MCF 10A (cell line): ENCODE results near the gene EHMT1. TPM values are rescaled to one million over a fixed set of nuclear protein-coding genes. Genes with fewer than 3 reads are reported as not detected.

Experiments used
- BruUV-seq: library from RNA; stranded (reverse); fragments of 400-500 nt; replicated peaks from 2 replicates; lab custom pipeline; 2021; lab: Mats Ljungman, UMichigan
- CTCF ChIA-PET: fragments of 300-600 bp; sonication (Branson Sonifier 250); formaldehyde crosslinking; extraction: SDS; loops from one replicate; lab custom pipeline; 2021; ENCODE audit warnings: antibody characterized with exemption, inconsistent platforms; lab: Yijun Ruan, JAX
- POLR2A ChIA-PET: fragments of 300-600, 350-650 bp; sonication (Branson Sonifier 250); formaldehyde crosslinking; extraction: SDS; loops from one replicate; lab custom pipeline; 2020; ENCODE audit warnings: antibody characterized with exemption, inconsistent platforms; lab: Yijun Ruan, JAX
- DNase-seq: peaks from one replicate; pipeline ENCODE4 v3.0.0-alpha.2; 2018; ENCODE audit not compliant: unreplicated experiment
- H3K27ac Mint-ChIP-seq: one replicate; pipeline ENCODE4 v1.8.0; 2022; ENCODE audit warnings: mild to moderate bottlenecking, low read depth, mixed read lengths; ENCODE audit not compliant: unreplicated experiment
- H3K27me3 Mint-ChIP-seq: one replicate; pipeline ENCODE4 v1.8.0; 2022; ENCODE audit warnings: mixed read lengths; ENCODE audit not compliant: insufficient read depth, unreplicated experiment
- H3K36me3 Mint-ChIP-seq: one replicate; pipeline ENCODE4 v1.8.0; 2022; ENCODE audit warnings: mild to moderate bottlenecking, moderate library complexity, mixed read lengths; ENCODE audit not compliant: insufficient read depth, unreplicated experiment
- H3K4me1 Mint-ChIP-seq: one replicate; pipeline ENCODE4 v1.8.0; 2022; ENCODE audit warnings: mixed read lengths; ENCODE audit not compliant: insufficient read depth, unreplicated experiment
- H3K4me3 Mint-ChIP-seq: one replicate; pipeline ENCODE4 v1.8.0; 2022; ENCODE audit warnings: mild to moderate bottlenecking, moderate library complexity, mixed read lengths; ENCODE audit not compliant: unreplicated experiment
- H3K9me3 Mint-ChIP-seq: one replicate; pipeline ENCODE4 v1.8.0; 2022; ENCODE audit warnings: mixed read lengths; ENCODE audit not compliant: unreplicated experiment
- intact Hi-C: fragments of 100-400 bp; cut with micrococcal nuclease; formaldehyde crosslinking; loops from 2 replicates; pipeline ENCODE4 v1.14.1; 2022
- total RNA-seq: library from RNA; stranded (reverse); gene quantifications from 2 replicates; pipeline ENCODE4 v1.2.3, GENCODE V29; 2022
- TF ChIP-seq, protein P1 (sequence below): fragments of 200-600 bp; IDR thresholded peaks from one replicate; pipeline ENCODE4 v1.8.0; 2022; ENCODE audit warnings: antibody characterized with exemption, mild to moderate bottlenecking; ENCODE audit not compliant: unreplicated experiment

Gene EHMT1
- total RNA-seq, 1 experiment from 2014 or later, result 79.7 TPM

DNA sequence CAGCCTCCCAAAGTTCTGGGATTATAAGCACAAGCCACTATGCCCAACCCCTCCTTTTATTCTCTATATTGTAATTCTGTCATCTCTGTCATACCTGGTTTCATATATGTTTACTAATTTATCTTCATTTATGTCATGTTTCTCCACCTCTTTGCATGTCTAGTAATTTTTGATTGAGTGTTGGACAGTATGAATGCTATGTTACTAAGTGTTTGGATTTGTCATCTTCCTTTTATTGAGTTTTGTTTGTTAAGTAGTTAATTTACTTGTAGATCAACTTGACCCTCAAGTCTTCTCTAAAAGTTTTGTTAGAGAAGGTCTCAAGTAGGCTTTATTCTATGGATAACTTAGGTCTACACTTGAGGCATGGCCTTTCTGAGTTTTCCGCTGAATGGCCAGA lies 241.6 kb downstream of the EHMT1 start:
- no peak overlapping the region for H3K27ac Mint-ChIP-seq
- peaks cover 21% of the 10 kb centered on the region for H3K27me3 Mint-ChIP-seq
- no peak overlapping the region for H3K4me3 Mint-ChIP-seq
- no peak for DNase-seq
- BruUV-seq, result no TSS peak
- H3K4me1 Mint-ChIP-seq, result no peaks in the 10 kb centered on the region
- CTCF ChIA-PET, result no interaction called here
- peaks cover 29% of the 10 kb centered on the region for H3K9me3 Mint-ChIP-seq
- POLR2A ChIA-PET, result no interaction called here
- TF ChIP-seq, protein P1, sequence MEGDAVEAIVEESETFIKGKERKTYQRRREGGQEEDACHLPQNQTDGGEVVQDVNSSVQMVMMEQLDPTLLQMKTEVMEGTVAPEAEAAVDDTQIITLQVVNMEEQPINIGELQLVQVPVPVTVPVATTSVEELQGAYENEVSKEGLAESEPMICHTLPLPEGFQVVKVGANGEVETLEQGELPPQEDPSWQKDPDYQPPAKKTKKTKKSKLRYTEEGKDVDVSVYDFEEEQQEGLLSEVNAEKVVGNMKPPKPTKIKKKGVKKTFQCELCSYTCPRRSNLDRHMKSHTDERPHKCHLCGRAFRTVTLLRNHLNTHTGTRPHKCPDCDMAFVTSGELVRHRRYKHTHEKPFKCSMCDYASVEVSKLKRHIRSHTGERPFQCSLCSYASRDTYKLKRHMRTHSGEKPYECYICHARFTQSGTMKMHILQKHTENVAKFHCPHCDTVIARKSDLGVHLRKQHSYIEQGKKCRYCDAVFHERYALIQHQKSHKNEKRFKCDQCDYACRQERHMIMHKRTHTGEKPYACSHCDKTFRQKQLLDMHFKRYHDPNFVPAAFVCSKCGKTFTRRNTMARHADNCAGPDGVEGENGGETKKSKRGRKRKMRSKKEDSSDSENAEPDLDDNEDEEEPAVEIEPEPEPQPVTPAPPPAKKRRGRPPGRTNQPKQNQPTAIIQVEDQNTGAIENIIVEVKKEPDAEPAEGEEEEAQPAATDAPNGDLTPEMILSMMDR, result no peak
- no peaks in the 10 kb centered on the region for H3K36me3 Mint-ChIP-seq
- intact Hi-C loops, result no loop called here

DNA sequence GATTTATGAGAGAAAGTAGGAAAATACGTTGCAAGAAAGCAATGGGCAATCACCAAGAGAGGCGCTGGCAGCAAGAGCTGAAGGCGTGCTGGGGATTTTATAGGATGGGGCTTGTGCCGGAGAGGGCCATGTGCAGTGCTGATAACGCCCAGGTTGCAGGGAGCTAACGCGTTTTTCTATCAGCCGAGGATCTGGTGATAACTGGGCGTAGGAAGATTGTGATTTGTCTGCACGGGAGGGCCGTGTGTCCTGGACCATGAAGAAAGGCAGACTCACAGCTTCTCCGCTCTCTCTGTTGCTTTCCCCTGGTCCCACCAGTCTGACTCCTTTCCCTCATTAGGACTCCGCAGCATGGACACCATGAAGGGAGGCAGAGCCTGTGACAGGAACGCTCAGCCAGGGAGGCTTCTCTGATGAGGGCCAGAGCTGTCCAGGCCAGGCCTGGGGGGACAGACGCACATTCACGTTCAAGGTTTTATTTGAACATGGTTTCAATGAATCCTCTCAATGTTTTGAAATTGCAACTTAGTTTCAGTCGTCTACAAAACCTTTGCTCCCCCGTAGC lies 246.9 kb downstream of the EHMT1 start:
- Mint-ChIP-seq H3K27ac (no peak overlapping the region), H3K4me1 (no peaks in the 10 kb centered on the region), H3K27me3 (peaks cover 58% of the 10 kb centered on the region), H3K9me3 (peaks cover 19% of the 10 kb centered on the region), H3K4me3 (no peak overlapping the region), H3K36me3 (no peaks in the 10 kb centered on the region)
- intact Hi-C loops, result no loop called here
- TF ChIP-seq, protein P1, result no peak
- no TSS peak for BruUV-seq
- no peak for DNase-seq
- CTCF ChIA-PET, result interaction anchor here (0.8 kb wide), 1 partner anchor 195 kb away, joined by 3 read pairs; no protein-coding TSS in a partner anchor
- POLR2A ChIA-PET, result no interaction called here

DNA sequence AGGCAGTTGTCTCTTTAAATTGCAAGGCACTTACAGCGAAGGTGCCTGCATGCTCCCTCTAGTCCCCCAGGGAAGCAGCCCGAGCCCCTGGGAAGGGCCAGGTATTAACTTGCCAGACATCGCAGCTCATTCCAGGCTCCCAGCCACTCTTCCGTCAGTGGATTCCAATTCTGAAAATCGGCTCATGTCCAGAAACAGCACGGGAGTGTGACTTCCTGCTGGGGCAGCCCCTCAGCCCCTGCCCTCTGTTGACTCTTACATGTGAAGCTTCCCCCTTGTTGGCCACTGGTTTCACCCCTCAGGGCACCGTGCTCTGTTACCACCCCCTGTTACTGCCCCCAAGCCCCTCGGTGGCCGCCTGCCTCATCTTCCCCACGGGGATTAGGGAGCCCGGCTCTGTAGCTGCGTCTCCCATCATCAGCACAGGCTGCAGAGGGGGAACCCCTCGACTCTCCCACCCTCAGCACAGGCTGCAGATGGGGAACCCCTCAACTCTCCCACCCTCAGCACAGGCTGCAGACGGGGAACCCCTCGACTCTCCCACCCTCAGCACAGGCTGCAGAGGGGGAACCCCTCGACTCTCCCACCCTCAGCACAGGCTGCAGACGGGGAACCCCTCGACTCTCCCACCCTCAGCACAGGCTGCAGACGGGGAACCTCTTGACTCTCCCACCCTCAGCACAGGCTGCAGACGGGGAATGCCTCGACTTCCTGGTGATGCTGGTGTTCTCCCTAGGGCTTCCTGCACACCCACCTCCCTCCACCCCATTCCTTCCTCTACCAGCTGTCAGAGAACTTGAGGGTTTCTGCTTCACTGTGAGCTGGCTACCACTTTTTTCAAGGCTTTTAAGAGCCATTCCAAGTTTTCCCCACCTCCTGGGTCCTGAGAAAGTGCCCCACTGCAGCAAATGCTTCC lies 247.7 kb downstream of the EHMT1 start:
- Mint-ChIP-seq H3K4me3 (no peak overlapping the region), H3K27me3 (peaks cover 61% of the 10 kb centered on the region), H3K36me3 (no peaks in the 10 kb centered on the region), H3K4me1 (no peaks in the 10 kb centered on the region), H3K9me3 (peaks cover 11% of the 10 kb centered on the region), H3K27ac (no peak overlapping the region)
- DNase-seq, result no peak
- ChIA-PET CTCF (no interaction called here), POLR2A (no interaction called here)
- intact Hi-C loops, result no loop called here
- no TSS peak for BruUV-seq
- TF ChIP-seq, protein P1, result no peak

DNA sequence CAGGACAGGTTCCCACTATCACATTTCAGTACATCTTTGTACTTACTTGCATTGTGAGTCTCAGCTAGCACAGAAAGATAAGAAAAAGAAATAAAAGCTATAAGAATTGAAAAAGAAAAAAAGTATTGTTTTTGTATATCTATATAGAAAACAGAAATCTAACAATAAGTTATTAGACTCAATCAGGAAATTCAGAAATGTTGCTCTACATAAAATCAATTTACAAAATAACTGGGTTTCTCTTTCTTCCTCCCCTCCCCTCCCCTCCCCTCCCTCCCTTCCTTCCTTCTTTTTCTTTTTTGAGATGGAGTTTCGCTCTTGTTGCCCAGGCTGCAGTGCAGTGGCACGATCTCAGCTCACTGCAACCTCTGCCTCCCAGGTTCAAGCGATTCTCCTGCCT lies 251.6 kb downstream of the EHMT1 start:
- no peak for DNase-seq
- Mint-ChIP-seq H3K27ac (no peak overlapping the region), H3K4me1 (no peaks in the 10 kb centered on the region), H3K36me3 (no peaks in the 10 kb centered on the region), H3K9me3 (peaks cover 5% of the 10 kb centered on the region), H3K4me3 (no peak overlapping the region), H3K27me3 (peaks cover 59% of the 10 kb centered on the region)
- TF ChIP-seq, protein P1, result no peak
- POLR2A ChIA-PET, result no interaction called here
- CTCF ChIA-PET, result no interaction called here
- intact Hi-C loops, result no loop called here
- no TSS peak for BruUV-seq
